GM12878 (cell line): ENCODE measurements around the gene FOSB. TPM values are rescaled to one million over a fixed set of nuclear protein-coding genes. Genes with fewer than 3 reads are reported as not detected.

ENCODE experiments used
- ASH2L ChIP-seq: fragments of 300-600, 200-600 bp; sonication (generic); IDR thresholded peaks from 2 replicates; pipeline ENCODE4 v1.6.1; 2017; ENCODE audit warnings: low read depth, mild to moderate bottlenecking, borderline replicate concordance
- CREB1 ChIP-seq: IDR thresholded peaks from 2 replicates; pipeline ENCODE4 v1.6.1; 2012; ENCODE audit warnings: low read depth, mild to moderate bottlenecking, inconsistent platforms
- DPF2 ChIP-seq: fragments of 450-650 bp; IDR thresholded peaks from 2 replicates; pipeline ENCODE4 v1.6.1; 2017; ENCODE audit warnings: mild to moderate bottlenecking
- E4F1 ChIP-seq: fragments of 450-650 bp; IDR thresholded peaks from 2 replicates; pipeline ENCODE4 v1.6.1; 2018; ENCODE audit warnings: borderline replicate concordance, mild to moderate bottlenecking; ENCODE audit not compliant: partially characterized antibody
- GATAD2B ChIP-seq: fragments of 450-650 bp; conservative IDR thresholded peaks from 2 replicates; pipeline ENCODE4 v1.6.1; 2017; ENCODE audit warnings: low read depth, mild to moderate bottlenecking, moderate library complexity
- KAT2A ChIP-seq: conservative IDR thresholded peaks from 2 replicates; pipeline ENCODE4 v1.6.1; 2011; ENCODE audit warnings: low read depth, low read length; ENCODE audit not compliant: control insufficient read depth
- LARP7 ChIP-seq: fragments of 450-650 bp; IDR thresholded peaks from 2 replicates; pipeline ENCODE4 v1.6.1; 2017; ENCODE audit warnings: mild to moderate bottlenecking
- MTA2 ChIP-seq: fragments of 450-650 bp; IDR thresholded peaks from 2 replicates; pipeline ENCODE4 v1.6.1; 2016; ENCODE audit warnings: low read depth, mild to moderate bottlenecking, moderate library complexity
- NFIC ChIP-seq: IDR thresholded peaks from 2 replicates; pipeline ENCODE4 v1.6.1; 2012; ENCODE audit warnings: low read depth, mild to moderate bottlenecking, inconsistent platforms, low read length, moderate library complexity
- PAX5 ChIP-seq: IDR thresholded peaks from 2 replicates; pipeline ENCODE4 v1.6.1; 2011; ENCODE audit warnings: low read depth, low read length, borderline replicate concordance
- POLR2A ChIP-seq: IDR thresholded peaks from 2 replicates; pipeline ENCODE4 v1.6.1; 2011; ENCODE audit warnings: low read depth, mild to moderate bottlenecking, low read length
- POLR2AphosphoS2 ChIP-seq: IDR thresholded peaks from 2 replicates; pipeline ENCODE4 v1.6.1; 2011; ENCODE audit warnings: low read depth, mild to moderate bottlenecking, low read length, improper control_type of control experiment, moderate library complexity
- RB1 ChIP-seq: fragments of 450-650 bp; formaldehyde crosslinking; IDR thresholded peaks from 2 replicates; pipeline ENCODE4 v1.6.1; 2017; ENCODE audit warnings: mild to moderate bottlenecking, borderline replicate concordance
- RBBP5 ChIP-seq: fragments of 200-600 bp; sonication (generic); conservative IDR thresholded peaks from 2 replicates; pipeline ENCODE4 v1.6.1; 2016
- STAT1 ChIP-seq: fragments of 450-650 bp; conservative IDR thresholded peaks from 2 replicates; pipeline ENCODE4 v1.6.1; 2014; ENCODE audit warnings: antibody characterized with exemption, mild to moderate bottlenecking
- STAT3 ChIP-seq: IDR thresholded peaks from 2 replicates; pipeline ENCODE4 v1.6.1; 2011; ENCODE audit warnings: low read depth, low read length, improper control_type of control experiment
- ZBED1 ChIP-seq: IDR thresholded peaks from 2 replicates; pipeline ENCODE4 v1.6.1; 2016; ENCODE audit warnings: borderline replicate concordance
- ZNF217 ChIP-seq: fragments of 450-650 bp; IDR thresholded peaks from 2 replicates; pipeline ENCODE4 v1.6.1; 2017; ENCODE audit warnings: antibody characterized with exemption, mild to moderate bottlenecking
- polyA plus RNA-seq, 11 experiments: library from polyadenylated mRNA; depleted of rRNA in 4 of 11; unstranded in 6 of 11; stranded (reverse) in 5 of 11; fragments of >200 nt; fragmentation: Nextera tagmentation in 4 of 11; fragmentation: Illumina TruSeq in 1 of 11; extraction: Ambion mirVana in 4 of 11; extraction: Trizol in 1 of 11; gene quantifications; 1 replicate in 1 of 11; 2 replicates in 10 of 11; pipeline versions ENCODE4 v1.2.1 to v1.2.3, GENCODE V29; 2011 to 2016; ENCODE audit warnings: inconsistent platforms in 2 of 11, missing spikeins in 2 of 11, low read depth in 1 of 11
- total RNA-seq, 4 experiments: library from RNA; depleted of rRNA in 3 of 4; stranded (reverse); fragments of >200 nt in 3 of 4; fragmentation: Illumina TruSeq in 1 of 4; extraction: Trizol in 1 of 4; gene quantifications; 2 replicates each; pipeline versions ENCODE4 v1.2.1 to v1.2.3, GENCODE V29; 2013 to 2021
- TF ChIP-seq, protein P1 (sequence below): fragments of 450-650 bp; formaldehyde crosslinking; IDR thresholded peaks from 2 replicates; pipeline ENCODE4 v1.4.0; 2020; ENCODE audit warnings: mild to moderate bottlenecking, moderate library complexity
- TF ChIP-seq, protein P2 (sequence below): fragments of 450-650 bp; formaldehyde crosslinking; IDR thresholded peaks from 2 replicates; pipeline ENCODE4 v1.5.0; 2022; ENCODE audit warnings: mild to moderate bottlenecking, missing genetic modification characterization
- TF ChIP-seq, protein P3 (sequence below): IDR thresholded peaks from 2 replicates; pipeline ENCODE4 v1.6.1; 2011; ENCODE audit warnings: mild to moderate bottlenecking, low read depth, low read length, moderate library complexity; ENCODE audit not compliant: insufficient replicate concordance

FOSB gene
- total and polyA plus RNA-seq, 10 of the 15 experiments (the other 5 are each of a cell fraction or from before 2014, with no cell fraction given) = 0.06 to 0.56 (median 0.26) TPM

DNA sequence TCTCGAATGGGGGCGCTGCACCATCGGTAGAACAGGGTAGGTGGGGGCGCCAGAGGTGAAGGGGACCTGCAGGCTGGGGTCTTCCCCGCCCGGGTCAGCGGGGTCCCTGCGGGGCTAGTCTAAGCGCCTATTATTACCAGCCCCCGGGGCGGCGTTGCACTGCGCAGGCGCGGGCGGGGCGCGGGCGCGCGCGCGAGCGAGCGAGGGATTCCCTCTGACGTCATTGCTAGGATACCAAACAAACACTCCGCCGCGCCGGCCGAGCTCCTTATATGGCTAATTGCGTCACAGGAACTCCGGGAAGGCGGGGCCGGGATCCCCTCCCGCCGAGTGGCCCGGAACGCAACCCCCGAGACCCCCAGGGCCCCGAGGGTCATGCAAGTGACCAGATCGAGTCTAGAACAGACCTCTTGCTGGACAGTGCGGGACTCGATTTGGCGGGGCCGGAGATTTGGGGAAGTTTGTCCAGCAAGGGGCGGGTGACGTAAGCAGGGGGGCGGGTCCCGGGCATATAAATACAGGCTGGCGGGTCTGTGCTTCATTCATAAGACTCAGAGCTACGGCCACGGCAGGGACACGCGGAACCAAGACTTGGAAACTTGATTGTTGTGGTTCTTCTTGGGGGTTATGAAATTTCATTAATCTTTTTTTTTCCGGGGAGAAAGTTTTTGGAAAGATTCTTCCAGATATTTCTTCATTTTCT, at the start of gene FOSB (continued):
- TF ChIP-seq, protein P1, sequence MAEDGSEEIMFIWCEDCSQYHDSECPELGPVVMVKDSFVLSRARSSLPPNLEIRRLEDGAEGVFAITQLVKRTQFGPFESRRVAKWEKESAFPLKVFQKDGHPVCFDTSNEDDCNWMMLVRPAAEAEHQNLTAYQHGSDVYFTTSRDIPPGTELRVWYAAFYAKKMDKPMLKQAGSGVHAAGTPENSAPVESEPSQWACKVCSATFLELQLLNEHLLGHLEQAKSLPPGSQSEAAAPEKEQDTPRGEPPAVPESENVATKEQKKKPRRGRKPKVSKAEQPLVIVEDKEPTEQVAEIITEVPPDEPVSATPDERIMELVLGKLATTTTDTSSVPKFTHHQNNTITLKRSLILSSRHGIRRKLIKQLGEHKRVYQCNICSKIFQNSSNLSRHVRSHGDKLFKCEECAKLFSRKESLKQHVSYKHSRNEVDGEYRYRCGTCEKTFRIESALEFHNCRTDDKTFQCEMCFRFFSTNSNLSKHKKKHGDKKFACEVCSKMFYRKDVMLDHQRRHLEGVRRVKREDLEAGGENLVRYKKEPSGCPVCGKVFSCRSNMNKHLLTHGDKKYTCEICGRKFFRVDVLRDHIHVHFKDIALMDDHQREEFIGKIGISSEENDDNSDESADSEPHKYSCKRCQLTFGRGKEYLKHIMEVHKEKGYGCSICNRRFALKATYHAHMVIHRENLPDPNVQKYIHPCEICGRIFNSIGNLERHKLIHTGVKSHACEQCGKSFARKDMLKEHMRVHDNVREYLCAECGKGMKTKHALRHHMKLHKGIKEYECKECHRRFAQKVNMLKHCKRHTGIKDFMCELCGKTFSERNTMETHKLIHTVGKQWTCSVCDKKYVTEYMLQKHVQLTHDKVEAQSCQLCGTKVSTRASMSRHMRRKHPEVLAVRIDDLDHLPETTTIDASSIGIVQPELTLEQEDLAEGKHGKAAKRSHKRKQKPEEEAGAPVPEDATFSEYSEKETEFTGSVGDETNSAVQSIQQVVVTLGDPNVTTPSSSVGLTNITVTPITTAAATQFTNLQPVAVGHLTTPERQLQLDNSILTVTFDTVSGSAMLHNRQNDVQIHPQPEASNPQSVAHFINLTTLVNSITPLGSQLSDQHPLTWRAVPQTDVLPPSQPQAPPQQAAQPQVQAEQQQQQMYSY (CRISPR knock-in tag) = 0 out of 2 replicates have a peak, but pooled peaks have one; percentile 43
- no peak for TF ChIP-seq MTA2
- no peak for TF ChIP-seq KAT2A
- no peak for TF ChIP-seq NFIC
- no peak for TF ChIP-seq STAT3
- TF ChIP-seq, protein P2, sequence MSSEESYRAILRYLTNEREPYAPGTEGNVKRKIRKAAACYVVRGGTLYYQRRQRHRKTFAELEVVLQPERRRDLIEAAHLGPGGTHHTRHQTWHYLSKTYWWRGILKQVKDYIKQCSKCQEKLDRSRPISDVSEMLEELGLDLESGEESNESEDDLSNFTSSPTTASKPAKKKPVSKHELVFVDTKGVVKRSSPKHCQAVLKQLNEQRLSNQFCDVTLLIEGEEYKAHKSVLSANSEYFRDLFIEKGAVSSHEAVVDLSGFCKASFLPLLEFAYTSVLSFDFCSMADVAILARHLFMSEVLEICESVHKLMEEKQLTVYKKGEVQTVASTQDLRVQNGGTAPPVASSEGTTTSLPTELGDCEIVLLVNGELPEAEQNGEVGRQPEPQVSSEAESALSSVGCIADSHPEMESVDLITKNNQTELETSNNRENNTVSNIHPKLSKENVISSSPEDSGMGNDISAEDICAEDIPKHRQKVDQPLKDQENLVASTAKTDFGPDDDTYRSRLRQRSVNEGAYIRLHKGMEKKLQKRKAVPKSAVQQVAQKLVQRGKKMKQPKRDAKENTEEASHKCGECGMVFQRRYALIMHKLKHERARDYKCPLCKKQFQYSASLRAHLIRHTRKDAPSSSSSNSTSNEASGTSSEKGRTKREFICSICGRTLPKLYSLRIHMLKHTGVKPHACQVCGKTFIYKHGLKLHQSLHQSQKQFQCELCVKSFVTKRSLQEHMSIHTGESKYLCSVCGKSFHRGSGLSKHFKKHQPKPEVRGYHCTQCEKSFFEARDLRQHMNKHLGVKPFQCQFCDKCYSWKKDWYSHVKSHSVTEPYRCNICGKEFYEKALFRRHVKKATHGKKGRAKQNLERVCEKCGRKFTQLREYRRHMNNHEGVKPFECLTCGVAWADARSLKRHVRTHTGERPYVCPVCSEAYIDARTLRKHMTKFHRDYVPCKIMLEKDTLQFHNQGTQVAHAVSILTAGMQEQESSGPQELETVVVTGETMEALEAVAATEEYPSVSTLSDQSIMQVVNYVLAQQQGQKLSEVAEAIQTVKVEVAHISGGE (CRISPR knock-in tag) = no peak
- TF ChIP-seq GATAD2B = peak; percentile 55; the same call in 1 of the 2 replicates
- TF ChIP-seq POLR2A = peak; percentile 83
- peak; percentile 98 for TF ChIP-seq CREB1
- no peak for TF ChIP-seq ZNF217
- peak; percentile 26; the same call in 1 of the 2 replicates for TF ChIP-seq RB1
- TF ChIP-seq PAX5 = no peak
- TF ChIP-seq RBBP5 = no peak
- TF ChIP-seq, protein P3, sequence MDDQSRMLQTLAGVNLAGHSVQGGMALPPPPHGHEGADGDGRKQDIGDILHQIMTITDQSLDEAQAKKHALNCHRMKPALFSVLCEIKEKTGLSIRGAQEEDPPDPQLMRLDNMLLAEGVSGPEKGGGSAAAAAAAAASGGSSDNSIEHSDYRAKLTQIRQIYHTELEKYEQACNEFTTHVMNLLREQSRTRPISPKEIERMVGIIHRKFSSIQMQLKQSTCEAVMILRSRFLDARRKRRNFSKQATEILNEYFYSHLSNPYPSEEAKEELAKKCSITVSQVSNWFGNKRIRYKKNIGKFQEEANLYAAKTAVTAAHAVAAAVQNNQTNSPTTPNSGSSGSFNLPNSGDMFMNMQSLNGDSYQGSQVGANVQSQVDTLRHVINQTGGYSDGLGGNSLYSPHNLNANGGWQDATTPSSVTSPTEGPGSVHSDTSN = no peak
- TF ChIP-seq ZBED1 = no peak
- 0 out of 2 replicates have a peak, but pooled peaks have one; percentile 26 for TF ChIP-seq POLR2AphosphoS2
- 0 out of 2 replicates have a peak, but pooled peaks have one; percentile 60 for TF ChIP-seq STAT1
- no peak for TF ChIP-seq E4F1
- TF ChIP-seq DPF2 = peak; percentile 66; the same call in 1 of the 2 replicates
- TF ChIP-seq ASH2L = no peak
- TF ChIP-seq LARP7 = peak; percentile 56; the same call in 1 of the 2 replicates
